ENCODE results near the gene TFB2M. TPM values are rescaled to one million over a fixed set of nuclear protein-coding genes. Genes with fewer than 3 reads are reported as not detected.

The TFB2M gene
- total and polyA plus RNA-seq, 2 of the 13 experiments (the other 11 are each of a cell fraction or from before 2014, with no cell fraction given) = 15.7 to 31.4 TPM

DNA sequence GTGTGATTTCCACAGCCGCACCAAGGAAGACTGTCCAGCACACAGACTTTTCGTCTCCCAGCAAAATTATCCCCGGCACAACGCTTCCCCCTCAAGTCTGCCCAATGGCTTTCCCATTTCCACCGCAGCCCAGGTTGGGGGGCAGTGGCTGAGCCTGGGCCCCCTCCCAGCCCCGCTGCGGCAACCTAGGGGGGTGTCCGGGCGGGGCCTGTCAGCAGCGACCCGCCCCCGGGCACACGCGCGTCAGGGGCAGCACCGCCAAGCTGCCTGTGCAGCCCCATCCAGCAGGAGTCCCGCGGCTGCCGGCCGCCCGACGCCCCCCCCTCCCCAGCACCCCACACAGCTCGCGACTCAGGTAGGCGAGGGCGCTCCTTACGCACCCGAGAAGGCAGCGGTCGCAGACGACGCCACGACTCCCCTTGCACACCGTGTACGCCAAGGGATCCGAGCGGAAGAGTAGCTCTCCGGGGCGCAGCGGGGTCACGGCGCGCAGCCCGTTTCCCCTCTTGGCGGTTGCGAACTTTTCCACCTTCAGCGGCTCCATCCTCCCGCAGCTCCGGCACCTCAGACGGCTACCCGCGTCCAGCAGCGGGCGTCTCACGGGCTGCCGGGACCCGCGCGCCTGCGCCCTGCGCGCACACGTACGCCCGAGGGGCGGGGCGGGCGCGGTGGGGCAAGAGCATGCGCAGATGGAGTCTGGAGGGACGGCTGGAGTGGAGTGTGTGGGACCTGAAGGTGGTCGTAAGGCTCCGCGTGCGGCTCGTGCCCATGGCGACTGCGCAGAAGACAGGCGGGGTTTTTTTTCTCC, 59.2 kb downstream of the TFB2M start, which contains the start of gene SMYD3 (continued):
- TF ChIP-seq ZBTB2 (CRISPR knock-in tag; IDR thresholded peaks at IDR 0.05; ENCODE audit: low read depth) (no peak), JUN (CRISPR knock-in tag; IDR thresholded peaks at IDR 0.05) (no peak), ZNF232 (CRISPR knock-in tag; IDR thresholded peaks at IDR 0.05; ENCODE audit: borderline replicate concordance) (no peak), ATF7-NPFF (CRISPR knock-in tag; IDR thresholded peaks at IDR 0.05; ENCODE audit: low read depth) (peak; percentile 75; the same call in 1 of the 2 replicates), ZGPAT (CRISPR knock-in tag; IDR thresholded peaks at IDR 0.05) (0 out of 2 replicates have a peak, but pooled peaks have one; percentile 15), JARID2 (CRISPR knock-in tag; IDR thresholded peaks at IDR 0.05; ENCODE audit: insufficient replicate concordance) (no peak), GATA4 (IDR thresholded peaks at IDR 0.05; ENCODE audit: borderline replicate concordance, low read depth) (peak; percentile 66; the same call in 1 of the 2 replicates), ZKSCAN1 (IDR thresholded peaks at IDR 0.05; ENCODE audit: low read length) (no peak), MAZ (IDR thresholded peaks at IDR 0.05; ENCODE audit: borderline replicate concordance, low read depth, low read length) (no peak), MAZ (CRISPR knock-in tag; IDR thresholded peaks at IDR 0.05; ENCODE audit: low read depth) (0 out of 2 replicates have a peak, but pooled peaks have one; percentile 14), CCAR2 (optimal IDR thresholded peaks at IDR 0.05; ENCODE audit: low read depth, low read length) (no peak), FOXO1 (CRISPR knock-in tag; IDR thresholded peaks at IDR 0.05) (0 out of 2 replicates have a peak, but pooled peaks have one; percentile 24), NR2F1 (CRISPR knock-in tag; IDR thresholded peaks at IDR 0.05) (no peak), SMYD3 (CRISPR knock-in tag; IDR thresholded peaks at IDR 0.05) (no peak), PRDM4 (CRISPR knock-in tag; IDR thresholded peaks at IDR 0.05; ENCODE audit: borderline replicate concordance) (no peak), CCDC6 (CRISPR knock-in tag; IDR thresholded peaks at IDR 0.05) (no peak), BORCS8-MEF2B (CRISPR knock-in tag; IDR thresholded peaks at IDR 0.05) (0 out of 2 replicates have a peak, but pooled peaks have one; percentile 56)
- TF ChIP-seq, protein P1, sequence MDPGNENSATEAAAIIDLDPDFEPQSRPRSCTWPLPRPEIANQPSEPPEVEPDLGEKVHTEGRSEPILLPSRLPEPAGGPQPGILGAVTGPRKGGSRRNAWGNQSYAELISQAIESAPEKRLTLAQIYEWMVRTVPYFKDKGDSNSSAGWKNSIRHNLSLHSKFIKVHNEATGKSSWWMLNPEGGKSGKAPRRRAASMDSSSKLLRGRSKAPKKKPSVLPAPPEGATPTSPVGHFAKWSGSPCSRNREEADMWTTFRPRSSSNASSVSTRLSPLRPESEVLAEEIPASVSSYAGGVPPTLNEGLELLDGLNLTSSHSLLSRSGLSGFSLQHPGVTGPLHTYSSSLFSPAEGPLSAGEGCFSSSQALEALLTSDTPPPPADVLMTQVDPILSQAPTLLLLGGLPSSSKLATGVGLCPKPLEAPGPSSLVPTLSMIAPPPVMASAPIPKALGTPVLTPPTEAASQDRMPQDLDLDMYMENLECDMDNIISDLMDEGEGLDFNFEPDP (CRISPR knock-in tag; conservative IDR thresholded peaks at IDR 0.05) = no peak
- TF ChIP-seq, protein P2, sequence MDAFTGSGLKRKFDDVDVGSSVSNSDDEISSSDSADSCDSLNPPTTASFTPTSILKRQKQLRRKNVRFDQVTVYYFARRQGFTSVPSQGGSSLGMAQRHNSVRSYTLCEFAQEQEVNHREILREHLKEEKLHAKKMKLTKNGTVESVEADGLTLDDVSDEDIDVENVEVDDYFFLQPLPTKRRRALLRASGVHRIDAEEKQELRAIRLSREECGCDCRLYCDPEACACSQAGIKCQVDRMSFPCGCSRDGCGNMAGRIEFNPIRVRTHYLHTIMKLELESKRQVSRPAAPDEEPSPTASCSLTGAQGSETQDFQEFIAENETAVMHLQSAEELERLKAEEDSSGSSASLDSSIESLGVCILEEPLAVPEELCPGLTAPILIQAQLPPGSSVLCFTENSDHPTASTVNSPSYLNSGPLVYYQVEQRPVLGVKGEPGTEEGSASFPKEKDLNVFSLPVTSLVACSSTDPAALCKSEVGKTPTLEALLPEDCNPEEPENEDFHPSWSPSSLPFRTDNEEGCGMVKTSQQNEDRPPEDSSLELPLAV (CRISPR knock-in tag; conservative IDR thresholded peaks at IDR 0.05; ENCODE audit: low read depth) = no peak
